ENCODE measurements around the gene ADCK2.
"Not testable (repeated sequence)": the region's sequence is repeated elsewhere in the genome, so short reads cannot be mapped to it uniquely, and the experiment has no call there.

ADCK2 gene

GRCh38 chr7:140672382-140673062 is at the start of gene ADCK2:
TSS of gene ADCK2 (plus strand) at chr7:140672945. CDS start at chr7:140673331, 386 bp downstream.
- no peak for DNase-seq

GRCh38 chr7:140623980-140624379 is 48.8 kb upstream of the ADCK2 start:
- no peak for DNase-seq

GRCh38 chr7:140624392-140625191 is 48.2 kb upstream of the ADCK2 start:
- no peak for DNase-seq

GRCh38 chr7:140625192-140625558 is 47.6 kb upstream of the ADCK2 start:
- not testable (repeated sequence) for DNase-seq

GRCh38 chr7:140625908-140626868 is 46.6 kb upstream of the ADCK2 start:
- no peak for DNase-seq

- DNase-seq, result no peak
Measured at GRCh38 chr7:140631021-140631420, 41.7 kb upstream of the ADCK2 start.

- no peak for DNase-seq
Measured at GRCh38 chr7:140631602-140632001, 41.1 kb upstream of the ADCK2 start.

GRCh38 chr7:140635345-140635744 is 37.4 kb upstream of the ADCK2 start:
- no peak for DNase-seq

- DNase-seq, result no peak
Measured at GRCh38 chr7:140635816-140636215, 36.9 kb upstream of the ADCK2 start.

- no peak for DNase-seq
Measured at GRCh38 chr7:140637400-140637799, 35.3 kb upstream of the ADCK2 start.

- DNase-seq, result no peak
Measured at GRCh38 chr7:140638173-140638791, 34.5 kb upstream of the ADCK2 start.

- DNase-seq, result no peak
Measured at GRCh38 chr7:140639366-140640053, 33.2 kb upstream of the ADCK2 start.

- DNase-seq, result no peak
Measured at GRCh38 chr7:140640060-140640637, 32.6 kb upstream of the ADCK2 start.

GRCh38 chr7:140640727-140641523 is 31.8 kb upstream of the ADCK2 start, which contains the start of gene DENND2A:
TSS of gene DENND2A (minus strand) at chr7:140640813. CDS start at chr7:140602397, 38,416 bp downstream.
- no peak for DNase-seq

GRCh38 chr7:140641524-140642195 is 31.1 kb upstream of the ADCK2 start:
- no peak for DNase-seq

GRCh38 chr7:140643416-140643815 is 29.3 kb upstream of the ADCK2 start:
- no peak for DNase-seq

- DNase-seq, result not testable (repeated sequence)
Measured at GRCh38 chr7:140644761-140645160, 28.0 kb upstream of the ADCK2 start.

GRCh38 chr7:140645166-140645900 is 27.4 kb upstream of the ADCK2 start:
- no peak for DNase-seq

- DNase-seq, result no peak
Measured at GRCh38 chr7:140646931-140647647, 25.7 kb upstream of the ADCK2 start.

Measured in GF-D8 (cell line).